Neural progenitor cell (in vitro differentiated cells): Measurements from ENCODE around the gene DAP. TPM values are rescaled to one million over a fixed set of nuclear protein-coding genes. Genes with fewer than 3 reads are reported as not detected.

Source experiments
- DNase-seq: peaks from one replicate; pipeline ENCODE4 v3.0.0-alpha.2; 2016; ENCODE audit warnings: low spot score
- H2AFZ ChIP-seq: fragments of 200-600 bp; sonication (generic); replicated peaks from 2 replicates; pipeline ENCODE4 v1.6.1; 2016; ENCODE audit warnings: antibody characterized with exemption
- H3F3A ChIP-seq: fragments of 200-600 bp; sonication (generic); 2 replicates; pipeline ENCODE4 v1.6.1; 2016; ENCODE audit warnings: antibody characterized with exemption, low read depth
- H3K27ac ChIP-seq: fragments of 200-600 bp; sonication (generic); 2 replicates; pipeline ENCODE4 v1.5.1; 2016; ENCODE audit warnings: mild to moderate bottlenecking
- H3K27me3 ChIP-seq: fragments of 200-600 bp; sonication (generic); 2 replicates; pipeline ENCODE4 v1.6.1; 2016; ENCODE audit warnings: mild to moderate bottlenecking, moderate library complexity
- H3K36me3 ChIP-seq: fragments of 200-600 bp; sonication (generic); 2 replicates; pipeline ENCODE4 v1.5.1; 2016
- H3K4me1 ChIP-seq: fragments of 200-600 bp; sonication (generic); 2 replicates; pipeline ENCODE4 v1.6.1; 2016; ENCODE audit warnings: mixed run types
- H3K4me2 ChIP-seq: fragments of 200-600 bp; sonication (generic); 2 replicates; pipeline ENCODE4 v1.6.1; 2016
- H3K4me3 ChIP-seq: fragments of 200-600 bp; sonication (generic); 2 replicates; pipeline ENCODE4 v1.5.1; 2016
- H3K79me2 ChIP-seq: fragments of 200-600 bp; sonication (generic); 2 replicates; pipeline ENCODE4 v1.6.1; 2016; ENCODE audit warnings: low read depth
- H3K9ac ChIP-seq: fragments of 200-600 bp; sonication (generic); 2 replicates; pipeline ENCODE4 v1.6.1; 2016
- H3K9me3 ChIP-seq: fragments of 200-600 bp; sonication (generic); 2 replicates; pipeline ENCODE4 v1.5.1; 2016; ENCODE audit warnings: low read depth
- H4K20me1 ChIP-seq: fragments of 200-600 bp; sonication (generic); 2 replicates; pipeline ENCODE4 v1.6.1; 2016; ENCODE audit warnings: low read depth
- H3K27ac Mint-ChIP-seq: 3 replicates; pipeline ENCODE4 v1.8.0; 2021; ENCODE audit warnings: mixed read lengths
- H3K27me3 Mint-ChIP-seq: 2 replicates; pipeline ENCODE4 v1.8.0; 2022; ENCODE audit warnings: low read depth, mild to moderate bottlenecking, inconsistent platforms, moderate library complexity, mixed read lengths; ENCODE audit not compliant: insufficient read depth
- H3K36me3 Mint-ChIP-seq: 3 replicates; pipeline ENCODE4 v1.8.0; 2021; ENCODE audit warnings: mixed read lengths
- H3K4me1 Mint-ChIP-seq: 3 replicates; pipeline ENCODE4 v1.8.0; 2021; ENCODE audit warnings: mixed read lengths
- H3K4me3 Mint-ChIP-seq: 3 replicates; pipeline ENCODE4 v1.8.0; 2021; ENCODE audit warnings: mild to moderate bottlenecking, moderate library complexity, mixed read lengths
- H3K9me3 Mint-ChIP-seq: 3 replicates; pipeline ENCODE4 v1.8.0; 2020; ENCODE audit warnings: mixed read lengths
- EZH2 ChIP-seq: fragments of 200-600 bp; sonication (generic); IDR thresholded peaks from 2 replicates; pipeline ENCODE4 v1.6.1; 2017; ENCODE audit warnings: antibody characterized with exemption, mild to moderate bottlenecking, moderate library complexity
- EZH2phosphoT487 ChIP-seq: fragments of 200-600 bp; sonication (generic); IDR thresholded peaks from 2 replicates; pipeline ENCODE4 v1.6.1; 2017; ENCODE audit warnings: antibody characterized with exemption
- total RNA-seq: library from RNA; depleted of rRNA; stranded (reverse); fragments of >200 nt; gene quantifications from 2 replicates; pipeline ENCODE4 v1.2.3, GENCODE V29; 2015; ENCODE audit warnings: low replicate concordance
- TF ChIP-seq, protein P1 (sequence below): fragments of 200-600 bp; sonication (generic); IDR thresholded peaks from 2 replicates; pipeline ENCODE4 v1.5.1; 2017; ENCODE audit warnings: antibody characterized with exemption, mild to moderate bottlenecking

DAP gene
- total RNA-seq, 1 donor from 2014 or later, result 12.2 TPM

DNA sequence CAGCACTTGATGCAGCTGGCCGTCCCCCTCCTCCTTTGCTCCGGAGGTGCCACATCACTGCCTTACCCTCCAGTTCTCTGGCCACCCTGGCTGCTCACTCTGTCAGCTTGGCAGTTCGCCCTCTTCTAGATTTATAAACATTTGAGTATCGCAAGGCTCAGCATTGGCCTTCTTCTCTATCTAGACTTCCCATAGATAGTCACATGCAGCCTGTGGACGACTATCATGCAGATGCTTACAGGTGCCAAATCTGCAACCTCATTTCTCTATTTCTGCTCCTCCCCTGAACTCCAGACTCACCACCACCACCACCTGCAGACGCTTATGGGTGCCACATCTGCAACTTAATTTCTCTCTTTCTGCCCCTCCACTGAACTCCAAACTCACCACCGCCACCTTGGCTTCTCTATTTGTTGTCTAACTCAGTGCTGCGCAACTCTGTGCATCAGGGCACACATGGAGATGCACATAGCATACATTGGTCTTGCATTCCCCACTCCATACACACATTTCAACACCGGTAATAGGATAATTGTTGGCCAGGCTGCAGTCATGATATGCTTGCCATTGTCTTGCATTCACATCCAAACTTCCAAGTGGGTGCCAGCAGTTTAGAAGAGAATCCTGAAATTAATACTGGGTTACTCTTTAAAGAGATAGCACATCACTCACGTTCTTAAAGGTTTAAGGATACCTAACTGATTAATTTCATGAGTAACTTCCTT lies 1.9 kb upstream of the DAP start:
- H4K20me1 ChIP-seq, result peaks cover 12% of the 10 kb centered on the region
- H3K36me3 Mint-ChIP-seq, result peaks cover 2% of the 10 kb centered on the region
- no peak overlapping the region for H2AFZ ChIP-seq
- H3K27ac Mint-ChIP-seq, result peak overlapping the region; percentile 53
- no peaks in the 10 kb centered on the region for H3K9me3 Mint-ChIP-seq
- no peaks in the 10 kb centered on the region for H3K36me3 ChIP-seq
- DNase-seq, result no peak
- peaks cover 16% of the 10 kb centered on the region for H3K27me3 ChIP-seq
- peaks cover 26% of the 10 kb centered on the region for H3K79me2 ChIP-seq
- no peaks in the 10 kb centered on the region for H3K9me3 ChIP-seq
- H3K4me3 Mint-ChIP-seq, result peak overlapping the region; percentile 86
- no peak overlapping the region for H3K4me2 ChIP-seq
- peaks cover 7% of the 10 kb centered on the region for H3F3A ChIP-seq
- H3K4me1 ChIP-seq, result peaks cover 7% of the 10 kb centered on the region
- no peak overlapping the region for H3K9ac ChIP-seq
- no peak overlapping the region for H3K27ac ChIP-seq
- TF ChIP-seq EZH2phosphoT487 (no peak), EZH2 (no peak)
- TF ChIP-seq, protein P1, sequence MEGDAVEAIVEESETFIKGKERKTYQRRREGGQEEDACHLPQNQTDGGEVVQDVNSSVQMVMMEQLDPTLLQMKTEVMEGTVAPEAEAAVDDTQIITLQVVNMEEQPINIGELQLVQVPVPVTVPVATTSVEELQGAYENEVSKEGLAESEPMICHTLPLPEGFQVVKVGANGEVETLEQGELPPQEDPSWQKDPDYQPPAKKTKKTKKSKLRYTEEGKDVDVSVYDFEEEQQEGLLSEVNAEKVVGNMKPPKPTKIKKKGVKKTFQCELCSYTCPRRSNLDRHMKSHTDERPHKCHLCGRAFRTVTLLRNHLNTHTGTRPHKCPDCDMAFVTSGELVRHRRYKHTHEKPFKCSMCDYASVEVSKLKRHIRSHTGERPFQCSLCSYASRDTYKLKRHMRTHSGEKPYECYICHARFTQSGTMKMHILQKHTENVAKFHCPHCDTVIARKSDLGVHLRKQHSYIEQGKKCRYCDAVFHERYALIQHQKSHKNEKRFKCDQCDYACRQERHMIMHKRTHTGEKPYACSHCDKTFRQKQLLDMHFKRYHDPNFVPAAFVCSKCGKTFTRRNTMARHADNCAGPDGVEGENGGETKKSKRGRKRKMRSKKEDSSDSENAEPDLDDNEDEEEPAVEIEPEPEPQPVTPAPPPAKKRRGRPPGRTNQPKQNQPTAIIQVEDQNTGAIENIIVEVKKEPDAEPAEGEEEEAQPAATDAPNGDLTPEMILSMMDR, result no peak
- peaks cover 25% of the 10 kb centered on the region for H3K4me1 Mint-ChIP-seq
- H3K4me3 ChIP-seq, result no peak overlapping the region
- H3K27me3 Mint-ChIP-seq, result peaks cover 4% of the 10 kb centered on the region

DNA sequence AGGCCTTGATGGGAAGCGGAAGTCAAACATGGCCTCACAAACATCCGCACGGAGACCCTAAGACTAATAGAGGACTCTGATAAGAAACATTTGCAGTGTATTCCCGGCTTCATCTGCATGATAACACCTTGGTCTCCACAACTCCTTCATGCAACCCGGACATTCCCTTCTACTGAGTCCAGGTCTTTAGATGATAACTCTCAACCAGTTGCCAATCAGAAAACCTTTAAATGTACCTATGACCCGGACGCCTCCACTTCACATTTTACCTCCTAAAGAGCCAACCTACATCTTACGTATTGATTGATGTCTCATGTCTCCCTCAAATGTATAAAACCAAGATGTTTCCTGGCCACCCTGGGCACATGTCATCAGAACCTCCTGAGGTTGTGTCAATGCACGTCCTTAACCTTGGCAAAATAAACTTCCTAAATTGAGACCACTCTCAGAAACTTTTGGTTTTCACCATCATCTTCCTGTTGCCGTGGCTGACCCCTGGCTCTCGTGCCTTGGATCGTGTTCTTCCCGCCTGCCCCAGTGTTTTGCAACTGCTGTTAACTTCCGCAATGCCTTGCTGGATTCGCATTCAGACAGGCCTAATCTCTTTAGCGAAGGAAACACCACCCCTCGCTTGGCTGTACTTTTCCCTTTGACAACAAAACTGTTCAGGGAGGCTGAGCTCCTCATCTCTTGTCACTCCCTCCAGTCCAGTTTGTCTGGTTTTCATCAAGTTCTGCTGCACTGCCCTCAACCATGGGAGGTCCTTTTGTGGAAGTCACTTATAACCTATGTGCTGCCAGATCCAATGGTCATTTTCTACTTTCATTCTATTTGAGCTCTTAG lies 1.1 kb upstream of the DAP start:
- peak; percentile 25 for DNase-seq
- Histone ChIP-seq H3F3A (peaks cover 7% of the 10 kb centered on the region), H4K20me1 (peaks cover 17% of the 10 kb centered on the region), H3K4me2 (peak overlapping the region; percentile 77), H3K27me3 (peaks cover 16% of the 10 kb centered on the region), H3K27ac (no peak overlapping the region), H3K4me3 (peak overlapping the region; percentile 83), H2AFZ (peak overlapping the region; percentile 97), H3K9me3 (no peaks in the 10 kb centered on the region), H3K79me2 (peaks cover 32% of the 10 kb centered on the region), H3K9ac (no peak overlapping the region), H3K36me3 (no peaks in the 10 kb centered on the region), H3K4me1 (peaks cover 7% of the 10 kb centered on the region)
- Mint-ChIP-seq H3K4me1 (peaks cover 25% of the 10 kb centered on the region), H3K27ac (peak overlapping the region; percentile 26), H3K9me3 (no peaks in the 10 kb centered on the region), H3K27me3 (peaks cover 4% of the 10 kb centered on the region), H3K36me3 (peaks cover 5% of the 10 kb centered on the region), H3K4me3 (peak overlapping the region; percentile 86)
- no peak for TF ChIP-seq EZH2
- TF ChIP-seq, protein P1, result no peak
- no peak for TF ChIP-seq EZH2phosphoT487

DNA sequence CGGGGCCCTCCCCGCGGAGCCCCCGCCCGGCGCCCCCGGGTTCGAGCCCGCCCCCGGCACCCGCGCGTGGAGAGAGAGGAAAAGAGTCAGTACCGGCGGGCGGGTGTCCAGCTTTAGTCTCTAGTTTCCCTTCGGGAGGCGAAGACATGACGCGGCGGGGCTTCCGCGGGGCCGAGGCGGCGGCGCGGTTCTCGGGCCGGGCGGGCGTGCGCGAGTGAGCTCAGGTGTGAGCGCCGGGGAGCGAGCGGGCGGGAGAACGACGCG lies 181 bp downstream of the DAP start:
- H3K9me3 ChIP-seq, result no peaks in the 10 kb centered on the region
- peaks cover 4% of the 10 kb centered on the region for H3K27me3 Mint-ChIP-seq
- peak overlapping the region; percentile 54 for H3K9ac ChIP-seq
- H3K4me3 ChIP-seq, result peak overlapping the region; percentile 83
- H3K4me1 Mint-ChIP-seq, result peaks cover 25% of the 10 kb centered on the region
- peaks cover 7% of the 10 kb centered on the region for H3F3A ChIP-seq
- H2AFZ ChIP-seq, result peak overlapping the region; percentile 97
- H3K27ac Mint-ChIP-seq, result no peak overlapping the region
- no peak for DNase-seq
- peak overlapping the region; percentile 75 for H3K4me3 Mint-ChIP-seq
- no peaks in the 10 kb centered on the region for H3K9me3 Mint-ChIP-seq
- peaks cover 7% of the 10 kb centered on the region for H3K4me1 ChIP-seq
- peak overlapping the region; percentile 75 for H3K4me2 ChIP-seq
- H3K79me2 ChIP-seq, result peaks cover 35% of the 10 kb centered on the region
- peaks cover 17% of the 10 kb centered on the region for H4K20me1 ChIP-seq
- peaks cover 11% of the 10 kb centered on the region for H3K36me3 Mint-ChIP-seq
- peak overlapping the region; percentile 48 for H3K27ac ChIP-seq
- H3K27me3 ChIP-seq, result peaks cover 16% of the 10 kb centered on the region
- TF ChIP-seq, protein P1, result no peak
- TF ChIP-seq EZH2 (no peak), EZH2phosphoT487 (no peak)
- H3K36me3 ChIP-seq, result no peaks in the 10 kb centered on the region
